ENCODE results near the gene GRIPAP1. TPM values are rescaled to one million over a fixed set of nuclear protein-coding genes. Genes with fewer than 3 reads are reported as not detected.
"Not testable (repeated sequence)": the region's sequence is repeated elsewhere in the genome, so short reads cannot be mapped to it uniquely, and the experiment has no call there.

GRIPAP1 gene
- total RNA-seq, 1 experiment from 2014 or later = 16.6 TPM

DNA sequence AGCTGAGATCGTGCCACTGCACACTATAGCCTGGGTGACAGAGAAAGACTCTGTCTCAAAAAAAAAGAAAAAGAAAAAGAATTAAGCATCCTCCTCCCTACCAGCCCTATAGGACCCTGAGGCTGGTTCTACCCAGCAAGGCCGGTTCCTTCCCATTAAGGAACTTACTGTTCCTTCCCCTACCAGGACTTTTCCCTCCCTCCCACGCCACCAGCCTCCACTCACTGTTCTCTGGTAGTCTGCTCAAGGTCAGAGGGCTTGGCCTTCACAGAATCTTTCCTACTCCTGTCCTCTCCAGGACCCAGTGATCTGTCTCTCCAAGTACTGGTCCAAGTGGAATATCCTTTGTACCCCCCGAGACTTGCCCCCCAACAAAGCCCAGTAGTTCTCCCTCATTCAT lies 1.4 kb downstream of the GRIPAP1 start:
- in situ Hi-C loops (cut with HindIII; ENCODE audit: low pct_unique_long_range_greater_than_20kb, low sequenced_read_pairs) = no loop called here
- DNase-seq (ENCODE audit: low read depth, low spot score) = no peak

DNA sequence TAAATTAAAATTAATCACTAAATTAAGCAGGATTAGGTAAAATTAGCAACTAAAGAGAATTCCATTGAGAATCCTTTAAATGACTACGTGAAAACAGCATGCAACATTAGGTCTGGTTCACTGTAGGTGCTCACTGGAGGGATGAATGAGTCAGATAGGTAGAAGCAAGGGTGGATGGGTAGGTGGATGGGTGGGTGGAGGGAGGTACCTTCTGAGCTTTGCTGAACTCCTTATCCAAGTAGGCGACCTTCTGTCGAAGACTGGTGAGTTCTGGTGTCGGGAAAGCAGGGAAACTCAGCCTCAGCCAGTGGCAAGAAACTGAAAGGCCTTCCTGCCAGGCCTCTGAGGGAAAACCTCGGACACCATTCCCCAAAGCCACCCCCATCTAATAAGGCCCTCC lies 3.0 kb downstream of the GRIPAP1 start:
- in situ Hi-C loops (cut with HindIII; ENCODE audit: low pct_unique_long_range_greater_than_20kb, low sequenced_read_pairs) = no loop called here
- DNase-seq (ENCODE audit: low read depth, low spot score) = no peak

DNA sequence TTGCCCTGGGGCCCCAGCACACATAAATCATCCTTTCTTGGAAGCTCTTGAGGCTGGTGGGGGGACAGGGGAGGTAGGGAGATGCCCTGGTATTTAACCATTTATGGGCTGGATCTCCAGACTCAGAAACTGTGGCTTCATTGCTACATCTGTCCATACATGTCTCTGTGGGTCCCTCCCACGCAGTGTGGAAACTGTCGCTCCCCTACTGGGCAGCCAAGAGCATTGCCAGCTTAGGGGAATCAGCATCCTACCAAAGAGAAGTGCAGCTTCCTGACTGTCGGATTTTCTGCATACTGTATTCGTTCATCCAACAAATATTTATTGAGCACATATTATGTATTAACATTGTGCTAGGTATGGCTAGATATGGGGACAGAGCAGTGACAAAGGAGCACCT lies 3.7 kb downstream of the GRIPAP1 start:
- DNase-seq (ENCODE audit: low read depth, low spot score) = no peak
- in situ Hi-C loops (cut with HindIII; ENCODE audit: low pct_unique_long_range_greater_than_20kb, low sequenced_read_pairs) = no loop called here

DNA sequence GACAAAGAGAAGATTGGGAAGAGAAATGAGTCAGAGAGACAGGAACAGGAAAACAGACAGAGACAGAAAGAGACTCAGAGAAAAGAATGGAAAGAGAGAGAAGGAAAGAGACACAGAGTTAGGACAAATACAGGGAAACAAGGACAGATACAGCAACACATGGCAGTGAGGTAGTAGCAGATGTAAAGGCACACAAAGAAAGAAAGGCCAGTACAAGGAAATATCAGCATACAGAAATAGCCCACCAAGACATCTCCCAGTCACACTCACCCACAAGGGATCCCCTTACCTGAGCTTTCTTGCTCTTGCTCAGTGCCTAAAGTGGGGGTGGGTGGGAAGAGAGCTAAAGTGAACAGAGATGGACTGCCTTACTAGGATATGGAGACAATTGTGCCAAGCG lies 4.2 kb downstream of the GRIPAP1 start:
- no peak for DNase-seq (ENCODE audit: low read depth, low spot score)
- in situ Hi-C loops (cut with HindIII; ENCODE audit: low pct_unique_long_range_greater_than_20kb, low sequenced_read_pairs) = no loop called here

DNA sequence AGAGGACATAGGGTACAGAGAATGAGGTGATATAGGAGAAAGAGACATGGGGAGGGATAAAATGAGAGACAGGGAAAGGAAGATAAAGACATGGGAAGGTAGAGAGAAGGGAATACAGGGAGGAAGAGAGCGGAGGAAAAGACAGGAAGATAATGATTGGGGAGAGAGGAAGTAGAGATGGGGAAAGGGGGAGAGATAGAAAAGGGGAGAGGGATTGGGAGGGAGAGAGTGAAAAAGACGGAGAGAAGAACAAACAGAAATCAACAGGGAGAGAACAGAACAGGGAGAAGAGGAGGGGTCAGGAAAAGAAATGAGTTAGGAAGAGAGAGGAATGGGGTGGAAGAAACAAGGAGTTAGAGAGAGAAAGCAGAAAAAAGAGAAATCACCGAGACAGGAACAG lies 4.6 kb downstream of the GRIPAP1 start:
- DNase-seq (ENCODE audit: low read depth, low spot score) = no peak
- in situ Hi-C loops (cut with HindIII; ENCODE audit: low pct_unique_long_range_greater_than_20kb, low sequenced_read_pairs) = no loop called here

DNA sequence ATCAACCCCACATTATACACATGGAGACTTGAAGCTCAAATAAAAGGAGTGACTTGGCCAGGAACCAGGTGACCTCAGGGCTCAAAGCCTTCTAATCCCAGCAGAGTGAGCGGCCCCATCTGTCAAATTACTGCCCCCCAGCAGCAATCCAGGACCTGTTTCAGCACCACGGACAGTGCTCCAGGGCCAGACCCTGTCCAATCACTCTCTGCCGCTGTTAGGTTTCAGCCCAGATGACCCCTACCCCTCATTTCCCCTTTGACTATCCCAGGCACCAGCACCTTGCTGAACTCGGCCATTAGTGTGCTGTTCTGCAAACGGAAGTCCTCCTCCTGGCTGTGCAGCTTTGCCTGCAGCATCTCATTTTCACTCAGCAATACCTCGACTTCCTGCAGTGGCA lies 5.1 kb downstream of the GRIPAP1 start:
- in situ Hi-C loops (cut with HindIII; ENCODE audit: low pct_unique_long_range_greater_than_20kb, low sequenced_read_pairs) = no loop called here
- DNase-seq (ENCODE audit: low read depth, low spot score) = no peak

DNA sequence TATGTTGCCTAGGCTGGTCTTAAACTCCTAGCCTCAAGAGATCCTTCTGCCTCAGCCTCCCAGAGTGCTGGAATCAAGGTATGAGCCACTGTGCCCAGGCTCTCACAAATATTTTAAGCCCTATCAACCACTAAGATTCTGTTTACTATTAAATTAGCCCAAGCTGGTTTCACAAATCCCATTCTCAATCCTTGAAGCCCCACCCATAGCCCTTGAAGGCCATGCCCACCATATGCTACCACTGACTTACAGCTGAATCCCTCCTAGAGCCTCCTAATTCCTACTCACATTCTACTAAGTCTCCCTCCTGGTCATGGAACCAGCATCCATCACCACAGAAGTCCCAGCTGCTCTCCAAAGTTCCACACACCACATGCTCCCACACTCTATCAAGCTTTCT lies 9.7 kb downstream of the GRIPAP1 start:
- no peak for DNase-seq (ENCODE audit: low read depth, low spot score)
- in situ Hi-C loops (cut with HindIII; ENCODE audit: low pct_unique_long_range_greater_than_20kb, low sequenced_read_pairs) = no loop called here

DNA sequence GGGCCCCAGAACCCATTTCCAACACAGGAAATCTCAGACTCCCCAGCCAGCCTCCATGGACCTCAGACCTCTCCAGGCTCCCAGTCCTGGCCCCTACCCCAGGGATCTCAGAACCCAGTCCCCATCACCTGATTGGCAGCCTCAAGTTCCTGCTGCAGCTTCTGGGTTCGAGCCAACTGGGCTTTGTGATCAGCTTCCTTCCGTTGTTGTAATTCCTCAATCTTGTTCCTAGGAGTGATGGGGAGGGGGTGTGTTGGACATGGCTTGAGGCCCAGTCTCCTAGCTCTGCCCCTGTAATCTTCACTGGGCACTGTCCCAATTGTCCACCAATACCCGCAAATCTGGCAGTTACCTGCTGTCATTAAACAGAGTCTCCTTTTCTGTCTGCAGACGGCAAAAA lies 12.6 kb downstream of the GRIPAP1 start:
- in situ Hi-C loops (cut with HindIII; ENCODE audit: low pct_unique_long_range_greater_than_20kb, low sequenced_read_pairs) = no loop called here
- no peak for DNase-seq (ENCODE audit: low read depth, low spot score)

DNA sequence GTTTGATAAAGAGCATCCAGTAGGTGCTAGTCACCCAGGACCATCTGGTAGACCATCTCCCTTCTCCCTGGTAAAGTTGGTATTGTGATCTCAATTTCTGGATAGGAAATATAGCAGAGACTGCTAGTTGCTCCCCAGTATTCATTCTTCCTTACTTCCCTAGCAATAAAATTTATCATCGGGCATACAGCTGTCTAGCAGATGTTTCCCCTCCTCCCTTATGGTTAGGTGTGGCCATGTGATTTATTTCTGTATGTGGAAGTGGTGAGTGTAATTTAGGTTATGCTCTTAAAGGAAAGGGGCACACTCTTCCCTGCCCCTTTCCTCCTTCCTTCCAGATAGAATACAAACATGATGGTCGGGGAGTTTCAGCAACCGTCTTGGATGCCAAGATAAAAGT lies 18.2 kb downstream of the GRIPAP1 start:
- in situ Hi-C loops (cut with HindIII; ENCODE audit: low pct_unique_long_range_greater_than_20kb, low sequenced_read_pairs) = no loop called here
- DNase-seq (ENCODE audit: low read depth, low spot score) = no peak

DNA sequence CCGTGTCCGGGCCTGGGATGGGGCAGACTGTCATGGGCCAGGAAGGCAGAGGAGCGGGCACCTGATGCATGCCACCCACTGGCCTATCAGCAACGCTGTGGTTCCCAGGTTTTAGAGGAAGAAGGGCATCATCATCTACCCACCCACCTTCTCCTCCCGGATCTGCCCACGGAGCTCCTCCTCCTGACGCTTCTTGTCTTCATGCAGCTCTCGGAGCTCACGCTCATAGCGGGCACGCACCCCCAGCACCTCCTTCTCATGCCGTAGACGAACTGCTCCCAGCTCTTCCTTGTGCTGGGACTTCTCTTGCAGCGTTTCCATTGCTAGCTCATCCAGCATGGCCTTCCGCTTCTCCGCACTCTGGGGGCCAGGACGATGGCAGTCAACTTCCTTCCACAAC lies 19.0 kb downstream of the GRIPAP1 start:
- no peak for DNase-seq (ENCODE audit: low read depth, low spot score)
- in situ Hi-C loops (cut with HindIII; ENCODE audit: low pct_unique_long_range_greater_than_20kb, low sequenced_read_pairs) = no loop called here

DNA sequence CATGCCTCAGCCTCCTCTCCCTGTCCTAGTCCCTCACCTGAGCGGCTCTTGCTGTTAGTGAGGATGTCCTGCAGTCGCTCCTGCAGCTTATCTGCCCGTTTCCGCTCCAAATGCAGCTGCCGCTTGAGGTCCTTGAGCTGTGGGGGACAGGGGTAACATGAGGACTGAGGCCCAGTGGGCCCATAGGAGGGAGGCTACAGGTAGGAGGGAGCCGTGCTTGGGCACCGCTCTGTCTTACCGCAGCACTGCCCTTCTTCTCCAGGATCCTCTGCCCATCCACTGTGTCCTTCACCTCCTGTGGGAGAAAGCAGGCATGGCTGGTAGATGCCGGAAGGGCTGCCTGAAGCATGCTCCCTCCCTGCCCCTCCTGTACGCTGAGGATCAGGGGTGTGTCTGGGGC lies 20.9 kb downstream of the GRIPAP1 start:
- DNase-seq (ENCODE audit: low read depth, low spot score) = no peak
- in situ Hi-C loops (cut with HindIII; ENCODE audit: low pct_unique_long_range_greater_than_20kb, low sequenced_read_pairs) = no loop called here

DNA sequence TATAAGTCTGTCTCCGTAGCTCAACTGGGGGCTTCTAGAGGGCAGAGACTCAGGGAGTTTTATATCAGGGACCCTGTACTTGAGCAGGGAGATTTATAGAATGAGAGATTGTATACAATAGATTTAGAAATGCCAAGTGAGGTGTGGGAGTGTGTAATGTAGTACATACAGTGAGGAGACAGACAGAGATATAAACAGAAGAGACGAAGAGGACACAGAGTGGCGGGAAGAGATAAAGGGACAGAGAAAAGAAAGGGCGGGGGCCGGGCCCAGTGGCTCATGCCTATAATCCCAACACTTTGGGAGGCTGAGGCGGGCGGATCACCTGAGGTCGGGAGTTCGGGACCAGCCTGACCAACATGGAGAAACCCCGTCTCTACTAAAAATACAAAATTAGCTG lies 21.7 kb downstream of the GRIPAP1 start:
- DNase-seq (ENCODE audit: low read depth, low spot score); in situ Hi-C loops (cut with HindIII; ENCODE audit: low pct_unique_long_range_greater_than_20kb, low sequenced_read_pairs): not testable (repeated sequence)

DNA sequence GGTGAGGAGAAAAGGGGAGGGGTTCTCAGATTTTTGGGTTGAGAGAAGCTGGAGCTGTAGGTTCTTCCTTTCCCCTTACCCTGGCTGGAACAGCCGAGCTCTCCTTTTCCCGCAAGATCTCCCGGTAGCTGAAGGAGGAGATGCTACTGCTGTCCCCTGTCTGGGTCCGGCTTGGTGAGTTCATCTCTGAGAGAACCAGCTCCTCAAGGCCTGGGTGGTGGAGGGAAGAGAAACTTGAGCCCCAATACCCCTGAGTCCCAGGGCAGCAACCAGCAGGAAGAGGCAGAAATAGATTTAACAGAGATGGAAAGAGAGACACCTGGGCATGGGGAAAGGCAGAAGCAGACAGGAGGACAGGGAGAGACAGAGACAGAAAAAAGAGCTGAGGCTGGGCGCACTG lies 23.8 kb downstream of the GRIPAP1 start:
- no peak for DNase-seq (ENCODE audit: low read depth, low spot score)
- in situ Hi-C loops (cut with HindIII; ENCODE audit: low pct_unique_long_range_greater_than_20kb, low sequenced_read_pairs) = no loop called here

DNA sequence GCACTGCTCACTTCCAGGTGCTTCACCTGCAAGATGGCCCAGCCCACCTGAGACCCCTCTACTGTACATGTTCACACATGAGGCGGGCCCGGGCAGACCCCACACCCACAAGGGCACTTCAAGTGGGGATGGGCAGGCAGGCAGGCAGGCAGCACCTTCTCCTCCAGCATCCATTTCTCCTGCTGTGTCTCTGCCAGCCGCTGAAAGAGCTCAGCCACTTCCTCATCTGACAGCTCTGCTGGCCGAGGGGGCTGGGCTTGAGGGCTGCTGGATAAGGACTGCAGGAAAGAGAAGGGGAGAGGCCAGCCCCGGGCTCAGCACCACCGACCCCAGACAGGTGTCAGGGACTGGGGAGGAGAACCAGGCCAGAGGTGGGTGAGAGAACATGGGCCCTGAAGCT lies 26.0 kb downstream of the GRIPAP1 start:
- no peak for DNase-seq (ENCODE audit: low read depth, low spot score)
- in situ Hi-C loops (cut with HindIII; ENCODE audit: low pct_unique_long_range_greater_than_20kb, low sequenced_read_pairs) = no loop called here

DNA sequence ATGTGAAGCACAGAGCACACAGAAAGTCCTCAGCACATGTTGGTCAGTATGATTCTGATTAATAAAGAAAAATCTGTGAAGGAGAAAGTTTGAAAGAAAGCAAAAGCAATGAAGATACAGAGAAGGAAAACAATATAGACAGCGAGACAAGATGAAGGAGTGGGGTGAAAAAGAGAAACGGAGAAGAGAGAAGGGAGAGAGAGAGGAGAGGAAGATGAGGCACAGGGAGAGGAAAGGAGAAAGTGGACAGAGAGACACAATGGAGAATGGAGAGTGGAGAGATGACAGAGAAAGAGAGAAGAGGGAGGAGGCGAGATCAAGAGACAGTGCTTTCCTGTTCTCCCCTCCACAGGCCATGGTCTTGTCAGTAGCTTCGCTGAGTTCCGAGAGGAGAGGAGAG lies 26.5 kb downstream of the GRIPAP1 start:
- in situ Hi-C loops (cut with HindIII; ENCODE audit: low pct_unique_long_range_greater_than_20kb, low sequenced_read_pairs) = no loop called here
- no peak for DNase-seq (ENCODE audit: low read depth, low spot score)

DNA sequence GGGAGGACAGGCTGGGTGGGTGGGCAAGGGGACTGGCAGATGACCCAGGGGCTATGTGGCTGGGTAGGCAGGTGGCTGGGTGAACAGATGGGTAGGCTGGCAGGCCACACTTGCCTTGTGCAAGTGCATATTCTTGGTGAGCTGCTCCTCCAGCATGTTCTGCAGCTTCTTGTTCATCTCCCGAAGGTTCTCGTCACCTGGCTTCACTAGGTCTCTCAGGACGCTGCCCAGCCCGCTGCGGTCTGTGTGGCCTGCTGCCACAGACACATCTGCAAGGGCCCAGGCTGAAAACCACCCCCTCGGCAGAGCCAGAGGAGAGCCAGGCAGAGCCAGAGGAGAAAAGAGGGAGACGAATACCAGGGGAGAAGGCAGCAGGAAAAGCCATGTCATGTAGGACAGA lies 27.0 kb downstream of the GRIPAP1 start:
- in situ Hi-C loops (cut with HindIII; ENCODE audit: low pct_unique_long_range_greater_than_20kb, low sequenced_read_pairs) = no loop called here
- DNase-seq (ENCODE audit: low read depth, low spot score) = no peak

DNA sequence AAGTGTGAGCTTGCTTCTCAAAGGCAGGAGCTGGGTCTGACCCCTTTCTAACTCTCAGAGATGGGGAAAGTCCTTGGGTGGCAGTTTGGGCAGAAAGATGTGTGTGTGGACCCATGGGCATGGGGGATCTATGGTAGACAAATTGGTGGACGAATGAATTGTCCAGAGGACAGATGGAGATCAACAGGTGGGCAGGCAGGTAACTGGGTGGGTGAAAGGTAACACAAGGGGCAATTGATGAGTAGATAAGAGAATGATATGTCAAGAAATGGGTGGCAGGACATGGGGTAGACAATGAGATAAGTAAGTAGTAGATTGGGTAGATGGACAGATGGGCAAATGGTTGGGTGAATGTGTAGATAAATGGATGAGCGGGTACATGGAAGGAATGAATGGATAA lies 27.5 kb downstream of the GRIPAP1 start:
- DNase-seq (ENCODE audit: low read depth, low spot score) = no peak
- in situ Hi-C loops (cut with HindIII; ENCODE audit: low pct_unique_long_range_greater_than_20kb, low sequenced_read_pairs) = no loop called here

DNA sequence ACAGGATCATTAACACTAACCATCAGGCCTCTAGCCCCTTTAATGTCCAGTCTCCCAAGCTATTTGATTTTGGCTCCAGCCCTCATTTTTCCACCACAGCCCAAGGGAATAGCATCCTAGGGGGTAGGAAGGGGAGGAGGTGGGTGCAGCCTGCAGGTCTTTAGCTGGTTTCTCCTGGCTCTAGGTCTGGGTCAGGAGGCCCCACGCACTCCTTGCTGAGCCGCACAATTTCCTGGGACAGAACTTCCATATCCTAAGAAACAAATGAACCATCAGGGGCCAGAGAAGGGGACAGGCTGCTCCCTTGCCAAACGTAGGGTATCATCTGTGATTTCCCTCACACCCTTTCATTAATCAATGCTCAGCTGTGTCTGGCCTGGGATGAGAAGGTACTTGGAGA lies 28.0 kb downstream of the GRIPAP1 start:
- DNase-seq (ENCODE audit: low read depth, low spot score) = no peak
- in situ Hi-C loops (cut with HindIII; ENCODE audit: low pct_unique_long_range_greater_than_20kb, low sequenced_read_pairs) = no loop called here

DNA sequence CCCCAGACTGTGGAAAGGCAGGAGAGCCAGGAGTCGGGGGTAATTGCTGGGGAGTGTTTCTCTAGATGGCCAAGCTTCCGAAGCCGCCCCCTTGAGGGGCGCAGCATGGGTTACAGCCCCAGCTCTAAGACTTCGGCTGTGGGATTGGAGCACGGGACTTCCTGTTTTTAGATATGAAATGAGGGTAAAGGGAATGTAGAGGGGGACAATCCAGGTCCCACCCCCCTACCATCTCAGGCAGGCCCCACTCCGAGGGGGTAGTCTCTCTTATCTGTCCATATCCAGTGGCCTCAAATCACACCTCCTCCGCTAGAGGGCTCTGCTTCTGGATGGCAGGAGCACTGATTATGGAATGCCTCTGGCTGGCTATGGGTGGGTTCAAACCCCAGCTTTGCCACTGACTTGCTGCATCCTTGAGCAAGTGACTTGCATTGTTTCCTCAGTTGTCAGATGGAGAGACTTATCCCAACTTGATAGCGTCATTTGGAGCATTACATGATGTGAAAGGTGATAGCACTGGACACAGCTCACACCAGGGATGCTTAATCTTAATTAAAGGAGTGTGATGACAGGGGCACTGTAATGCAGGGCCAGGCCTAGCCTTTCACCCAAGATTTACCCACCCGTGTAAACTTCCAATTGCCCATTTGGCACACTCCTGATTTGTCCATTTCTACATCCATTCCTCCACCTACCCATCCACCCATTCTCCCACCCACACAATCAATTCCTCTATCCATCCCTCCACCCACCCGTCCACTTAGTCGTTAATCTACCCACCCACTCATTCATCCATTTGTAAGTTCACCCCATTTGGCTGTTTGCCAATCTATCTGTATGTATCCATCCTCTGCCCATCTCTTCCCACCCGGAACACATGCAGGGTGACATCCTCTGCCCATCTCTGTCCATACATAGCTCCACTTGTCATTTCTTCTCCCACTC lies 29.6 kb downstream of the GRIPAP1 start:
- in situ Hi-C loops (cut with HindIII; ENCODE audit: low pct_unique_long_range_greater_than_20kb, low sequenced_read_pairs) = no loop called here
- DNase-seq (ENCODE audit: low read depth, low spot score) = peak; percentile 67

Data from SK-MEL-5 (cell line).